Esophagus muscularis mucosa (tissue), 4 donors: Measurements from ENCODE around the gene CASKIN2. TPM values are rescaled to one million over a fixed set of nuclear protein-coding genes. Genes with fewer than 3 reads are reported as not detected.

ENCODE experiments used
- DNase-seq: peaks from one replicate; pipeline ENCODE4 v3.0.0-alpha.2; 2017; ENCODE audit errors: extremely low spot score
- H3K27ac ChIP-seq, 4 donors: fragments of 200-600 bp; sonication (generic); replicated peaks in 1 of 4; 1 replicate in 3 of 4; 2 replicates in 1 of 4; pipeline ENCODE4 v1.5.1; 2016 to 2019; ENCODE audit warnings: mild to moderate bottlenecking in 1 of 4
- H3K27me3 ChIP-seq, 4 donors: fragments of 200-600 bp; sonication (generic); one replicate each; pipeline versions ENCODE4 v1.5.1 to v1.6.0; 2016 to 2019
- H3K36me3 ChIP-seq, 4 donors: fragments of 200-600 bp; sonication (generic); one replicate each; pipeline ENCODE4 v1.5.1; 2016 to 2019
- H3K4me1 ChIP-seq, 4 donors: fragments of 200-600 bp; sonication (generic); one replicate each; pipeline ENCODE4 v1.5.1; 2016 to 2019
- H3K4me3 ChIP-seq, 4 donors: fragments of 200-600 bp; sonication (generic); 1 replicate in 2 of 4; 2 replicates in 2 of 4; pipeline ENCODE4 v1.5.1; 2016 to 2019; ENCODE audit warnings: mild to moderate bottlenecking in 4 of 4, moderate library complexity in 1 of 4
- H3K9me3 ChIP-seq, 4 donors: fragments of 200-600 bp; sonication (generic); 1 replicate in 3 of 4; 2 replicates in 1 of 4; pipeline ENCODE4 v1.5.1; 2016 to 2019
- EP300 ChIP-seq: sonication (generic); formaldehyde crosslinking; IDR thresholded peaks from one replicate; pipeline ENCODE4 v1.6.1; 2017; ENCODE audit warnings: antibody characterized with exemption
- POLR2A ChIP-seq: fragments of 450-650 bp; IDR thresholded peaks from one replicate; pipeline ENCODE4 v1.6.1; 2017; ENCODE audit warnings: antibody characterized with exemption, moderate library complexity, mild to moderate bottlenecking, low read depth
- POLR2AphosphoS5 ChIP-seq, 2 donors: sonication (generic); formaldehyde crosslinking; IDR thresholded peaks; one replicate each; pipeline ENCODE4 v1.6.1; 2017; ENCODE audit warnings: antibody characterized with exemption in 2 of 2
- WGBS: methylation state at CpG from one replicate; pipeline ENCODE4 v1.1.5; 2018; 5-methylcytosine and 5-hydroxymethylcytosine counted together
- intact Hi-C: fragments of 100-400 bp; cut with DNase I; formaldehyde crosslinking; loops from one replicate; pipeline ENCODE4 v1.15.1; 2023
- total RNA-seq, 4 donors: library from RNA; depleted of rRNA; stranded (reverse); fragments of >200 nt; gene quantifications; one replicate each; pipeline versions ENCODE4 v1.1.0 to v1.2.1, GENCODE V29; 2016
- TF ChIP-seq, protein P1 (sequence below), 3 experiments: fragments of 200-600 bp in 2 of 3; fragments of 450-650 bp in 1 of 3; sonication (generic) in 2 of 3; IDR thresholded peaks; one replicate each; pipeline ENCODE4 v1.5.1; 2017 to 2019; ENCODE audit warnings: antibody characterized with exemption in 3 of 3, mild to moderate bottlenecking in 2 of 3, moderate library complexity in 1 of 3

CASKIN2 gene
- total RNA-seq, 4 donors from 2014 or later: 16.2 to 43.5 (median 35.5) TPM

DNA sequence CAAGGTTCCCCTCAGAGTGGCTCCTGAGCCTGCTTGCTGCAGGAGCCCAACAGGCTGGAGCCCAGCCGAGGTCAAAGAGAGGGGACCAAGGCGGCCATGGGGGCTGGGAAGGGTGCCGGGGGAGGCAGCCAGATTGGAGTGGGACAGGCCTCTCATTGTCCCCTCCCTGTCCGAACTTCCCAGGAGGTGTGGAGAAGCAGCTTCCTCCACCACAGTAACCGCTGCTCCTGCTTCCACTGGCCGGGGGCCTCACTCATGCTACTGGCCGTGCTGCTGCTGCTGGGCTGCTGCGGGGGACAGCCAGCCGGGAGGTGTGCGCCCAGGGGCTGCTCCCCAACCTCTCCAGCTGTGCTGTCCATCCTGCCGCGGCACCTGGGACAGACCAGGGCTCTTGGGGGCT is 29.6 kb downstream of the CASKIN2 start:
- Histone ChIP-seq H3K9me3 (no peaks in the 10 kb centered on the region), H3K27ac (no peak overlapping the region), H3K4me3 (no peak overlapping the region), H3K36me3 (peaks cover 0 to 33% (median 9%) of the 10 kb centered on the region in 4 donors), H3K4me1 (peaks cover 51 to 88% (median 84%) of the 10 kb centered on the region in 4 donors), H3K27me3 (no peaks in the 10 kb centered on the region)
- 100% methylated on average over 2 of the region's 12 CpGs for WGBS
- TF ChIP-seq, protein P1, sequence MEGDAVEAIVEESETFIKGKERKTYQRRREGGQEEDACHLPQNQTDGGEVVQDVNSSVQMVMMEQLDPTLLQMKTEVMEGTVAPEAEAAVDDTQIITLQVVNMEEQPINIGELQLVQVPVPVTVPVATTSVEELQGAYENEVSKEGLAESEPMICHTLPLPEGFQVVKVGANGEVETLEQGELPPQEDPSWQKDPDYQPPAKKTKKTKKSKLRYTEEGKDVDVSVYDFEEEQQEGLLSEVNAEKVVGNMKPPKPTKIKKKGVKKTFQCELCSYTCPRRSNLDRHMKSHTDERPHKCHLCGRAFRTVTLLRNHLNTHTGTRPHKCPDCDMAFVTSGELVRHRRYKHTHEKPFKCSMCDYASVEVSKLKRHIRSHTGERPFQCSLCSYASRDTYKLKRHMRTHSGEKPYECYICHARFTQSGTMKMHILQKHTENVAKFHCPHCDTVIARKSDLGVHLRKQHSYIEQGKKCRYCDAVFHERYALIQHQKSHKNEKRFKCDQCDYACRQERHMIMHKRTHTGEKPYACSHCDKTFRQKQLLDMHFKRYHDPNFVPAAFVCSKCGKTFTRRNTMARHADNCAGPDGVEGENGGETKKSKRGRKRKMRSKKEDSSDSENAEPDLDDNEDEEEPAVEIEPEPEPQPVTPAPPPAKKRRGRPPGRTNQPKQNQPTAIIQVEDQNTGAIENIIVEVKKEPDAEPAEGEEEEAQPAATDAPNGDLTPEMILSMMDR (IDR thresholded peaks at IDR 0.05): no peak
- TF ChIP-seq POLR2A (no peak), POLR2AphosphoS5 (IDR thresholded peaks at IDR 0.05) (no peak), EP300 (no peak)
- intact Hi-C loops: no loop called here
- DNase-seq: no peak

DNA sequence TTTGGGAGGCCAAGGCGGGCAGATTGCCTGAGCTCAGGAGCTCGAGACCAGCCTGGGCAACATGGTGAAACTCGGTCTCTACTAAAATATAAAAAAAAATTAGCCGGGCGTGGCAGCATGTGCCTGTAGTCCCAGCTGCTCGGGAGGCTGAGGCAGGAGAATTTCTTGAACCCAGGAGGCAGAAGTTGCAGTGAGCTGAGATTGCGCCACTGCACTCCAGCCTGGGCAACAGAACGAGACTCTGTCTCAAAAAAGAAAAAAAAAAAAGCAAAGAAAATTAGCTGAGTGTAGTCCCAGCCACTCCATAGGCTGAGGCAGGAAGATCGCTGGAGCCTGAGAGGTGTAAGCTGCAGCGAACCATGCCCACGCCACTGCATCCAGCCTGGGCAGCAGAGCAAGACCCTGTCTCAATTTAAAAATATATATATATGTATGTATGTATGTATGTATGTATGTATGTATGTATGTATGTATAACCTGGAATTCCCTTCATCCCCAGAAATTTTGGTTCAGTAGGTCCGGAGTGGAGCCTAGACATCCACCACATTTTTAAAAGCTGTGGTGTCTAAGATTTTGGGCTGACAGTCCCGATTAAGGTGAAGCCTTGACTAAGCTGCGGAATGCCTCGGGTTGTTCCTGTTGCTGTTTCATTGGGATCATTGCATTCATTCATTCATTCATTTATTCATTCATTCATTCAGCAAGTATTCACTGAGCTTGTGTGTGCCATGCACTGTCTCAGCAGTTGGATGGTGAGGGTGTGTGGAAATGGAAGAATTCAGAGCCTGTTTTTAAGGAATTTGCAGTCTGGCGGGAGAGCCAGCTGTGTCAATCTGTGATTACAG is 33.0 kb downstream of the CASKIN2 start:
- intact Hi-C loops: no loop called here
- peaks cover 31 to 82% (median 71%) of the 10 kb centered on the region in 4 donors for H3K4me1 ChIP-seq
- H3K36me3 ChIP-seq: peaks cover 0 to 20% (median 2%) of the 10 kb centered on the region in 4 donors
- no peak overlapping the region for H3K4me3 ChIP-seq
- TF ChIP-seq, protein P1 (IDR thresholded peaks at IDR 0.05): no peak
- TF ChIP-seq POLR2AphosphoS5 (IDR thresholded peaks at IDR 0.05) (no peak), EP300 (no peak), POLR2A (no peak)
- no peak for DNase-seq
- H3K27ac ChIP-seq: peak overlapping the region in 1 of 4 donors; percentile 28
- no peaks in the 10 kb centered on the region for H3K9me3 ChIP-seq
- WGBS: 75% methylated on average over 15 of the region's 16 CpGs
- H3K27me3 ChIP-seq: no peaks in the 10 kb centered on the region

DNA sequence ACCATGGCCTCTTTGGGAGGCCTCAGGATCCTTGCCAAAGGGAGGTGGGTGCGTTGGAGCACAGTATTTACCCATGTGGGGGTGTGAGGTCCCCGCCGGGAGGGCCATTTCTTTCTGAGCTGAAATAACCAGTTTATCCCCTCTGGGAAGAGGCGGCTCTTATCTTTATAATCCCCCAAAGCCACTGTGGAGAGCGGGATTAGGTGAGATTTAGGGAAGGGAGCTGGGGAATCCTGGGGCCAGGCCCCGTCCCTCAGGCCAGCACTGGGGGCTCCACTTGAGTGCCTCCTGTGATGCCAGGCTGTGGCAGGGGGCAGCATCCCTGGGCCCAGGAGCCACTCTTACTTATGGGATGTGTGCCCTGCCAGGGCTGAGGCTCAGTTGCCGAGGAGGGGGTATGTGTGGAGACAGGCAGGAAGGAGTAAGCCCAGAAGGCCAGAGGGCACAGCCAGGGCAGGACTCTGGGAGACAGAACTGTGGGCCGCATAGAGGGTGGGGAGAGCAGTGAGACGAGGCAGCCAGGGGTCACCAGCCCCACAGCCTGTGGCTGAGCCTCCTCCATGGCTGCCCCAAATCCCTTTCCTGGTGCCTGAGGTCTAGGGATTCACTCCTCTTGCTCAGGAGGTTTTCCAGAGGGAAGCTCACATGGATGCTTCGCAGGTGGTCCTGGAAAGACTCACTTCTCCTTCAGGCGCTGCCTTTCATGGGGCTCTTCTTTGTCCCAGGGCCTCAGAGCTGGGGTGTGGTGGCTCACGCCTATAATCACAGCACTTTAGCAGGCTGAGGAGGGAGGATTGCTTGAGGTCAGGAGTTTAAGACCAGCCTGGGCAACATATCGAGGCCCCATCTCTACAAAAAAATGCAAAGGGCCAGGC is 33.9 kb downstream of the CASKIN2 start:
- H3K4me1 ChIP-seq: peaks cover 31 to 82% (median 71%) of the 10 kb centered on the region in 4 donors

DNA sequence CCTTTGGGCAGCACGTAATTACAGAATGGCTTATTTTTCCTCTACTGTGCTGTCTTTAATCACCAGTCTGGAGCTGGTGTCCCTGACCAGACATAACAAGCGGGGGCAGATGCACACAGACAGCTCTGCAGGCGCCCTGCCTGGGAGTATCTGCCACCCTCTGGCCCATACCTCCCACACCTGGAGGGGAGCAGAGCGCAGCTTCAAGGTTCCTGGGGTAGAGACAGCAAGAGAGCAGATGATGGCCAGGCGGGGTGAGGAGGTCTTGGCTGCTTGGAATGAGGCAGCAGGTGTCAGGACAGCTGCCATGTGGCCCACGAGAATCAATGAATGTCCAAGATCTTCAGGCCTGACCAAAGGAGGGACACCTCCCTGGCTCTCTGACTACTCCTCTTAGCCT is 35.1 kb downstream of the CASKIN2 start:
- peaks cover 35 to 82% (median 71%) of the 10 kb centered on the region in 4 donors for H3K4me1 ChIP-seq
- H3K36me3 ChIP-seq: peaks cover 0 to 7% (median 0%) of the 10 kb centered on the region in 4 donors
- H3K4me3 ChIP-seq: no peak overlapping the region
- no peak for DNase-seq
- TF ChIP-seq EP300: no peak
- TF ChIP-seq POLR2AphosphoS5 (IDR thresholded peaks at IDR 0.05): no peak
- TF ChIP-seq, protein P1 (IDR thresholded peaks at IDR 0.05): no peak
- intact Hi-C loops: no loop called here
- no peaks in the 10 kb centered on the region for H3K9me3 ChIP-seq
- no peak overlapping the region for H3K27ac ChIP-seq
- WGBS: 93% methylated on average over 6 of the region's 6 CpGs
- H3K27me3 ChIP-seq: no peaks in the 10 kb centered on the region

More for the DNA sequence above, 33.9 kb downstream of the CASKIN2 start:
- intact Hi-C loops: no loop called here
- WGBS: 83% methylated on average over 12 of the region's 13 CpGs
- DNase-seq: no peak
- peaks cover 0 to 17% (median 2%) of the 10 kb centered on the region in 4 donors for H3K36me3 ChIP-seq
- TF ChIP-seq, protein P1 (IDR thresholded peaks at IDR 0.05): no peak
- H3K4me3 ChIP-seq: no peak overlapping the region
- no peaks in the 10 kb centered on the region for H3K27me3 ChIP-seq
- H3K9me3 ChIP-seq: no peaks in the 10 kb centered on the region
- H3K27ac ChIP-seq: peak overlapping the region in 2 of 4 donors; percentile 22 to 28
